Upper lobe of right lung (tissue), 1 donor: ENCODE results near the gene TBL1Y. TPM values are rescaled to one million over a fixed set of nuclear protein-coding genes. Genes with fewer than 3 reads are reported as not detected.

Source experiments
- ATAC-seq: fragments of 200-7000 bp; cut with Tn5 transposase; one replicate; pipeline ENCODE4 v1.9.1; 2020; ENCODE audit warnings: mild to moderate bottlenecking, moderate library complexity
- DNase-seq: peaks from one replicate; pipeline ENCODE4 v3.0.0-alpha.2; 2020
- H3K27ac ChIP-seq: fragments of 200-600 bp; one replicate; pipeline ENCODE4 v1.8.0; 2022
- H3K27me3 ChIP-seq: fragments of 200-600 bp; one replicate; pipeline ENCODE4 v1.8.0; 2022; ENCODE audit warnings: mild to moderate bottlenecking
- H3K36me3 ChIP-seq: fragments of 200-600 bp; one replicate; pipeline ENCODE4 v1.8.0; 2022
- H3K4me1 ChIP-seq: fragments of 200-600 bp; one replicate; pipeline ENCODE4 v1.8.0; 2022
- H3K4me3 ChIP-seq: fragments of 200-600 bp; one replicate; pipeline ENCODE4 v1.8.0; 2022; ENCODE audit warnings: mild to moderate bottlenecking
- H3K9me3 ChIP-seq: fragments of 200-600 bp; one replicate; pipeline ENCODE4 v1.8.0; 2022
- intact Hi-C: fragments of 100-400 bp; cut with DNase I; formaldehyde crosslinking; loops from one replicate; pipeline ENCODE4 v1.11.0; 2022
- total RNA-seq: library from RNA; stranded (reverse); fragmentation: NEBNext Ultra II Directional; extraction: Animal tissue kit (Norgen Biotek cat#: 25700); gene quantifications from one replicate; pipeline ENCODE4 v1.2.1, GENCODE V29; 2021
- TF ChIP-seq, protein P1 (sequence below): fragments of 200-600 bp; IDR thresholded peaks from one replicate; pipeline ENCODE4 v1.8.0; 2022; ENCODE audit warnings: antibody characterized with exemption
- donor health status: DM: no; HTN: yes; CAD: no; lungs with severe emphysema.

Gene TBL1Y
- total RNA-seq, 1 donor from 2014 or later = 2.1 TPM

DNA sequence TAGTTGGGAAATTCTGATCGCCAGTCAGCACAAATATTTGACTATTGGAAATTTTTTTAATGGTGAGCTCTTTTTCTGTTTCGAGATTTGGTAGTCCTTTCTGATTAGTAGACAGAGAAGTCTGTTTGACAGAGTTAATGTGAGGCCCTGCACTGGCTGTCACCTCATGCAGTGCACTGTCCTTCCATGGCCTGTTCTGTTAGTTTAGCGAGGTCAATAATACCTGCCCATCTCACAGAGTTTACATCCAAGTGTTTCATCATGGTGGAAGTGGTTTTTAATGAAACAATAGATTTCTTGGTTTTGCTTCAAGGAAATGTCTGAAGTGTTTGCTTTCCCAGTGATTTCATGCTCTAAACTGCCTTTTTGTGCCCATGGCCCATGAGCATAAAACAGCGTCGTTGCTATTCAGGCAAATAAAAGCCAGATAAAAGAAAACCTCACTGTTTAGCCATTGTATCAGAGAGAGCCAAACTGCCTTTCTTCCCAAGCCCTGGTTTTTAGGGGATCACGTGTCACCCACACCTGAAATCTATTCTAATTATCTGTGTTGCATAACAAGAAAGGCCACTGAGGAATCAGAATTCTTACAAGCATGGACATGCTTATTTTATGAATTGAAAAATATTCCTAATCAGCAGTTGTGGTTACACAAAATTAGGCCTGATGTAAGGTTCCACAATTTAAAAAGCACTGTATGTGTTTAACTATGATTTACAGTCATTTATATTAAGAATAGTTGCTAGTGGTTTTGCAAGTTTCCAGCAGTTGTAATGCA is 98.3 kb downstream of the TBL1Y start:
- ATAC-seq = no peak
- TF ChIP-seq, protein P1, sequence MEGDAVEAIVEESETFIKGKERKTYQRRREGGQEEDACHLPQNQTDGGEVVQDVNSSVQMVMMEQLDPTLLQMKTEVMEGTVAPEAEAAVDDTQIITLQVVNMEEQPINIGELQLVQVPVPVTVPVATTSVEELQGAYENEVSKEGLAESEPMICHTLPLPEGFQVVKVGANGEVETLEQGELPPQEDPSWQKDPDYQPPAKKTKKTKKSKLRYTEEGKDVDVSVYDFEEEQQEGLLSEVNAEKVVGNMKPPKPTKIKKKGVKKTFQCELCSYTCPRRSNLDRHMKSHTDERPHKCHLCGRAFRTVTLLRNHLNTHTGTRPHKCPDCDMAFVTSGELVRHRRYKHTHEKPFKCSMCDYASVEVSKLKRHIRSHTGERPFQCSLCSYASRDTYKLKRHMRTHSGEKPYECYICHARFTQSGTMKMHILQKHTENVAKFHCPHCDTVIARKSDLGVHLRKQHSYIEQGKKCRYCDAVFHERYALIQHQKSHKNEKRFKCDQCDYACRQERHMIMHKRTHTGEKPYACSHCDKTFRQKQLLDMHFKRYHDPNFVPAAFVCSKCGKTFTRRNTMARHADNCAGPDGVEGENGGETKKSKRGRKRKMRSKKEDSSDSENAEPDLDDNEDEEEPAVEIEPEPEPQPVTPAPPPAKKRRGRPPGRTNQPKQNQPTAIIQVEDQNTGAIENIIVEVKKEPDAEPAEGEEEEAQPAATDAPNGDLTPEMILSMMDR = no peak
- intact Hi-C loops = no loop called here

DNA sequence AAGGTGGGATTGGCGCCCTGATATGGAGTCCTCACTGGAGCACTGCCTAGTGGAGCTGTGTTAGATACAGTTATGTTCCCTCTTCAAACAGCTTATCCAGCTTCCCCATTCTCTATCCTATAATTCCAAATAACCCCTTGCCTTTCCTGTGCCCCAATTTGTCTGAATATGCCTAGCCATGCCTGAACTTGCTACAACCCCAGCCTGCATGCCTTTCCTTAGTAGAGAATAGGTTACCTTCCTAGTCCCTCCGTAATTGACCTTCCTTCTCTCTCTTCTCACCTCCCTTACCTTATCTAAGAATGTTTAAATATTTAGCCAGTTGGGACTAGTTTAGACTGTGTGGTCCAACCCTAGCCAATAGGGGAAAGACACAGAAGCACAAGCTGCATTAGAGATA is 102.6 kb downstream of the TBL1Y start:
- Histone ChIP-seq H3K36me3 (no peaks in the 10 kb centered on the region), H3K27ac (no peak overlapping the region), H3K27me3 (no peaks in the 10 kb centered on the region), H3K4me3 (no peak overlapping the region), H3K4me1 (no peaks in the 10 kb centered on the region), H3K9me3 (no peaks in the 10 kb centered on the region)
- intact Hi-C loops = no loop called here
- DNase-seq (no peak), ATAC-seq (no peak)
- TF ChIP-seq, protein P1 = no peak

More for the DNA sequence above, 98.3 kb downstream of the TBL1Y start:
- Histone ChIP-seq H3K27me3 (no peaks in the 10 kb centered on the region), H3K4me1 (no peaks in the 10 kb centered on the region), H3K9me3 (no peaks in the 10 kb centered on the region), H3K27ac (no peak overlapping the region), H3K4me3 (no peak overlapping the region), H3K36me3 (no peaks in the 10 kb centered on the region)
- DNase-seq = no peak

DNA sequence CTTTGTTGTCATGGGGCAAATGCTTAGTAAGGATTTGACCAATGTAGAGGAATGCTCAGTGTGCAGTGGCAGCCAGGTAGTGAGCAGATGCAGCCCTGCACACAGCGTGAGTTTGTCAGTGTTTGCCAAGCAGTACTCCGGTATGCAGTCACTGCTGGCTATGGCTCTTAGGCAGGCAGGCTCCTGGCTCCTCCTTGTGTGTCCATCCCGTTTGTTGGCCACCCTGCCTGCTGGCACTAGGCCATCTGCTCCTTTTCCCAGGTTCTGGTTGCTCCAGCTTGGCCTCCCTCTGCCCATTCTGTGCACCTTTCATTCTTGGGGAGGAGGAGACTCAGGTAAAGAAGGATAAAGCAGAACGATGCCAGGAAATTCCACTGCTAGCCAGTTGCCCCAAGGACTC is 106.0 kb downstream of the TBL1Y start:
- ATAC-seq = peak; percentile 64
- TF ChIP-seq, protein P1 = no peak
- Histone ChIP-seq H3K36me3 (no peaks in the 10 kb centered on the region), H3K27me3 (no peaks in the 10 kb centered on the region), H3K4me3 (no peak overlapping the region), H3K9me3 (no peaks in the 10 kb centered on the region), H3K4me1 (no peaks in the 10 kb centered on the region), H3K27ac (no peak overlapping the region)
- intact Hi-C loops = no loop called here
- DNase-seq = no peak

DNA sequence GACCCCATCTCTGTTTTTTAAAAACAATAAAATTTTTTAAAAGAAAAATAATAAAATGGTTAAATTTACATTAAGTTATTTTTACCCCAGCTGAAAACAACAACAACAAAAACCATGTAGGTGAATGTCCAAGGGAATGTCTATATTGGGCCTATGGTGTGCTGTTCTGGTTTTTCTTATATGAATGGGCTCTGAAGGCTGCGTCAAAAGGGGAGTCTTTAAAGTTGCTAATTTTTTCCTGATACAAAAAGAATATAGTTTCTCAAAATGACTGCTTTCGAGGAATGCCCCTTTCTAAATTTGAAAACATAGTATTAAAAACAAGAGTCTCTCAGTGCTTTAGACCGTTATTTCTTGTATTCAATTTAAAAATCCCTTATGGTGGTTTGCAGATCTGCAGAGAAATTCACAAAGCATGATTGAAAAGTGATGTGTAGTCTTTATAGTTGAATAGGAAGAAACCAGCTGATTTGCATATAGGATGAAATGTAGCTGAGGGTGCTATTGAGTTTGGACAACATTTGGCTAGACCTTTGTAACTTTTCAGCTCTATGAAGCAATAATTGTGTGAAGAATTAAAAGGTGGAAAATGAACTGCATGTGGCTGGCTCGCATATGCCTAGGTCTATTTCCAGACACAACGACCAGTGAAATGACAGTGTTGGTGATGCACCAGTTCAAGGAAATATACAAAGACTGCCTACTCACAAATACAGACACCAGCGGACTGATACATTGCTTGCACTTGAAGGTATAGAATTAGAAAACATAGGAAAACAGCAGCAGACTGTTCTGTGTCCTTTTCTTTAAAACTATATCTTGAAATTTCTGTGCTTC is 107.0 kb downstream of the TBL1Y start:
- H3K4me3 ChIP-seq = no peak overlapping the region
- no peak overlapping the region for H3K27ac ChIP-seq
- TF ChIP-seq, protein P1 = no peak
- H3K27me3 ChIP-seq = no peaks in the 10 kb centered on the region
- no peaks in the 10 kb centered on the region for H3K9me3 ChIP-seq
- H3K36me3 ChIP-seq = no peaks in the 10 kb centered on the region
- DNase-seq (no peak), ATAC-seq (no peak)
- intact Hi-C loops = no loop called here
- no peaks in the 10 kb centered on the region for H3K4me1 ChIP-seq

DNA sequence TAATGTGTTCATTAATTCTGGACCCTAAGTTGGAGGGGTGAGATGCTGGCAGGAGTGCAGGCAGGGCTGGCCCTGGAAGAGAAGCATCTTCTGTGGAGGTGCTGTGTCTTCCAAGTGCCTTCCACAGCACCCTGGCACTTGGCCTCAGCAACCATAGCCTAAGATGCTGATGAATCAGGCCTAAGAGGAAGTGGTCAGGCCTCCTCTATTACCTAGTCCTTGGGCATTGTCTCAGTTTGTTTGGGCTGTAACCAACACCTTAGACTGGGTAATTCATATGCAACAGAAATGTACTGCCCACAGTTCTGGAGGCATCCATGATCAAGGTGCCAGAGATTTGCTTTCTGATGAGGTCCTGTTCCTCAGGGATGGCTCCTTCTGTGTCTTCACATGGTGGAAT is 128.5 kb downstream of the TBL1Y start:
- ATAC-seq (no peak), DNase-seq (no peak)
- H3K27me3 ChIP-seq = no peaks in the 10 kb centered on the region
- H3K4me1 ChIP-seq = no peaks in the 10 kb centered on the region
- no peaks in the 10 kb centered on the region for H3K36me3 ChIP-seq
- no peaks in the 10 kb centered on the region for H3K9me3 ChIP-seq
- no peak overlapping the region for H3K4me3 ChIP-seq
- TF ChIP-seq, protein P1 = no peak
- no peak overlapping the region for H3K27ac ChIP-seq
- intact Hi-C loops = no loop called here
